ENCODE results near the gene CCNL2.
"Not testable (repeated sequence)": the region's sequence is repeated elsewhere in the genome, so short reads cannot be mapped to it uniquely, and the experiment has no call there.

CCNL2 gene

DNA sequence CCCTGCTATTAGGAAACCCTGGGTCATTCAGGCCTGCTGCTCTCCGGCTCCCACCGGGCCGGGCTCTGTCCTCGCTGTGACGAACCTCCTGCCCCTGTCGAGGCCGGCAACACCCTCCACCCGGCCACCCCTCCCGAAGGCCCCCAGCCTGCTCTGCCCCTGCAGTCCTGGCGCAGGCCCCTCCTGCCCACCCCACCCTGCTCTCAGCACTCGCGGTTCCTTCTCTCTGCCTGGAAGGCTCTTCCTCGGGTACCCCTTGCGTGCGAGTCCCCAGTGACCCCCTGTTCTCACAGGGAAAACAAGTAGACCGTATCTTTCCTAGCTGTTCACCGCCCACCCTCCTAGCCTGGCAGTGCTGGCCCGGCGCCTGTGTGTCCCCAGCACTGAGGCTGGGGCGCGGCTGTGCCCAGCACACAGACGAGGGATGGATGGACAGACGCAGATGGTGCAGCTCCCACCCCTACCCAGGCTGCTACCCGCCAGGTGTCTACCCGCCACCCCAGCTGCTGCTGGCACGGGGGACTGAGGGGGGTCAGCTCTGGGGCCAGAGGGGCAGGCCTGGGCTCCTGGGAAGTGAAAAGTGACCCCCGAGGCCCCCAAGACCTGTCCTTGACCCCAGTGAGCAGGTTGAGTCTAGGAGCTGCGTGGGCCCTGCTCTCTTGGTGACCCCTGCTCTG is 33.3 kb upstream of the CCNL2 start:
- no peak for DNase-seq

DNA sequence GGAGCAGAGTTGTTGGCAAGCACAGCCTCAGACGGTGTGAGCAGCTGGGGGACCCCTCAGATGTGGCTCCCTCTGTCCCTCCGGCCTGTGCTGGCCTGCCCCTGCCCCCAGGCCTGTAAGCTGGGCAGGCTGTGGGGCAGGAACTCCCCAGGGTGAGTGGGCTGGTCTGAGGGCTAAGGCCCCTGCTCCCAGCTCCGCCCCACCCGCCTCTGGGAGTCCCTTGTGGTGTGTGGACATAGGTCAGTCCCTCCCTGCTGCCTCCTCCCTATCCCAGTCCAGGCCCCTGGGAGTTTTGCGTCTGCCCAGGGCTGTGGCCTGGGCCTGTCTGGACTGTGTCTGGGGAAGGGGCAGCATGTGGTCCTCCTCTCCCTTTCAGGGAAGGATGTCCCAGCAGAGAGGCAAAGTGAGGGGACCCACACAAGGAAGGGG is 32.7 kb upstream of the CCNL2 start:
- DNase-seq, result no peak

DNA sequence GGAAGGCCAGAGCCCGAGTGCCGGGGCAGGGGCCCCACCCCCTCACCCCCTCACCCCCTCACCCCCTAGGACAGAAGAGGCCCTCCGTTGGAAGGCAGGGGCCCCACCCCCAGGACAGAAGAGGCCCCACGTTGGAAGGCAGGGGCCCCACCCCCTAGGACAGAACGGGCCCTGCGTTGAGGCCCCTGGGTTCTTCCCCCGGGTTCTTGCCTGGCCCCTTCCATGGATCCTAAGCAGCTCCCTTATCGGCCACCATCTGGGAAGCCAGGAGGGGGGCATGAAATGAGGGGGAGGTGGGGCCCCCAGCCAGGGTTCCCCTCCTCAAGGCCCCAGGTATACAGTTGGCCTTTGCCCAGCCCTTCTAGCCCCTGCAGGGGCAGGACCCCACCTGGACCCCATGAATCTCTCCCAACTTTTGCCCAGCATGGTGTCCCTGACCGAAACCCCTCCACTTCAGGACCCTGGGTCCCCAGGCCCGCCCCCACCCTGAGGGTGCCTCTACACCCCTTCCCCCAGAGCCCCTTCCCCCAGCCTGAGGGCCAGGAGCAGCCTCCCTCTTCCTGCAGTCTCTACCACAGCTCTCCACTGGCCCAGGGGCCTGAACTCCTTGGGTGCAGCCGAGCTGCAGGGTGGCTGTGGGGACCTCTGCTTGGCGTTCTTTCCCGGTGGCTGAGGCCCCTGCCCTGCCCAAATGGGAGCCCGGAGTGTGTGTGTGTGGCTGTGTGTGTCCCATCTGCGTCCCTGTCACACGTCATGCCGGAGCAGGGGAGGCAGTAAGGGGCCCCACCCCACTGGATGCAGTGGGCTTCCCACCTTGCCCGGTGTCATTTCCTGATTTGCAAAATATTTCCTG is 32.1 kb upstream of the CCNL2 start:
- no peak for DNase-seq

DNA sequence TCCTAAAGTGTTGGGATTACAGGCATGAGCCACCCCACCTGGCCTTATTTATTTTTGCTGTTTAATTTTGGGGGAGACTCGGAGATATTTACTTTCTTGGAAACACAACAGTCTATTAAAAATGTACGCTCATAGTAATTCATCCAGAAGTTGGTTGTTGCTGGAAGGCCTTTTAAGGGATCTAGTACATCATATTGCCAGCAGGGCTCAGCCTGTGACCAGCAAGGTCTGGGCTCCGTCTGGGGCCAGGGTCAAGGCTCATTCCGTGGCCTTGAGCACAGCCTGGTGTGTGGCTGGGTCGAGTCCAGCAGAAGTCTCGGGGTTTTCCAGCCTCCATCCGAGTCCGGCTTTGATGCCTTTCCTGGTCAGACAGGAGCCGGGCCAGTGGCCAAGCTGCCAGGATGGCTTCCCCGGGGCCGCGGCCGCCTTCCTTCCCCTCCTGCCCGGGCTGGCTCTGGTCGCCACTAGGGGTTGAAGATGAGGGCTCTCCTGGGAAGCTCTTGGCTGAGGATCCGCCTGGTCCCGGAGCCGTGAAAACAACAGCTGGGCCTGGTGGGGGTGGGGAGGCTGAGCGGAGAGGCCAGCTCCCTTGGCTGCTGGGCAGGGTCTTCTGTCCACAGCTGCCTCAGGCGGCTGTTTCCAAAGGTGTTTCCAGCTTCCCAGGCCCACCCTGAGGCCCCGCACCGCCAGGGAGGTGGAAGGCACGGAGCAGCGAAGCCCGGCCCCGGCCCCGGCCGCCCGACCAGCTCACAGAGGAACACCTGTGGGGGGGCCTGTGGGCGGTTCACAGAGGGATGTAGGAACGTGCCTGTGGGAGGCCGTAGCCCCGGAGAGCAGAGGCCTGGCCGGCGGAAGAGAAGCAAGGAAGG is 31.2 kb upstream of the CCNL2 start:
- DNase-seq, result peak; percentile 66

DNA sequence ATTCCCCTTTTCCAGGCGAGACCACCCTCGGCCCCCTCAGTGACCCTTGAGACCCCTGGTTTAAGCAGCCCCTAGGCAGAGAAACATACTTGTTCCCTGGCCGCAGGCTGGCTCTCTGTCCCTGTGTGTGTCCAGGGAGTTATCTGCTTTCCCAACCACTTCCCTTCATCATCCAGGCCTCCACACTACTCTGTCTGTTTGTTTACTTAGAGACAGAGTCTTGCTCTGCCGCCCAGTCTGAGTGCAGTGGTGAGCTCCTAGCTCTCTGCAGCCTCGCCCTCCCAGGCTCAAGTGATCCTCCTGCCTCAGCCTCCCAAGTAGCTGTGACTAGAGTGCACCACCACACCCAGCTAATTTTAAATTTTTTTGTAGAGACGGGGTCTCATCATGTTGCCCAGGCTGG is 30.5 kb upstream of the CCNL2 start:
- no peak for DNase-seq

DNA sequence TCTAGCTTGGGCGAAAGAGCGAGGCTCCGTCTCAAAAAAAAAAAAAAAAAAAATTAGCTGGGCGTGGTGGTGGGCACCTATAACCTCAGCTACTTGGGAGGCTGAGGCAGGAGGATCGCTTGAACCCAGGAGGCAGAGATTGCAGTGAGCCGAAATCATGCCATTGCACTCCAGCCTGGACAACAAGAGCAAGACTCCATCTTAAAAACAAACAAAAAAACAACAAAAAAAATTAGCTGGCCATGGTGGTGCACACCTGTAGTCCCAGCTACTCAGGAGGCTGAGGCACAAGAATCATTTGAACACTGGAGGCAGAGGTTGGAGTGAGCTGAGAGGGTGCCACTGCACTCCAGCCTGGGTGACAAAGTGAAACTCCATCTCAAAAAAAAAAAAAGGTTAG is 29.8 kb upstream of the CCNL2 start:
- not testable (repeated sequence) for DNase-seq

DNA sequence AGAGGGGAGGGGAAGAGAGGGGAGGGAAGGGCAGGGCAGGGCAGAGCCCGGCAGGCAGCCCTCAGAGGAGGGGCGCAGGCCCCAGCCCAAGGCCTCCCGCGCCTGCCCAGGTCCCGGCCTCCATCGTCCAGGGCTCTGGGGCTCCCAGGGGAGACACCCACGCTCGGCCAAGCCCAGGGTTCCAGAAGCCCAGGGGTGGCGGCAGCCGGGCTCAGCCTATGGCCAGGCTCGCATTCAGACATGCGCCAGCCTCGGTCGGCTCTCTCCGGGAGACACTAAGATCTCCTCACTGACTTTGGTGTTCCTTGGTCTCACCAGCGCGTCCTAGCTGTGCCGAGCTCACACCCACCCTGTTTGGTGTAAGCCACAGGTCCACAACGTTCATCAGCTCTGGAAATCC is 29.0 kb upstream of the CCNL2 start:
- DNase-seq, result no peak

DNA sequence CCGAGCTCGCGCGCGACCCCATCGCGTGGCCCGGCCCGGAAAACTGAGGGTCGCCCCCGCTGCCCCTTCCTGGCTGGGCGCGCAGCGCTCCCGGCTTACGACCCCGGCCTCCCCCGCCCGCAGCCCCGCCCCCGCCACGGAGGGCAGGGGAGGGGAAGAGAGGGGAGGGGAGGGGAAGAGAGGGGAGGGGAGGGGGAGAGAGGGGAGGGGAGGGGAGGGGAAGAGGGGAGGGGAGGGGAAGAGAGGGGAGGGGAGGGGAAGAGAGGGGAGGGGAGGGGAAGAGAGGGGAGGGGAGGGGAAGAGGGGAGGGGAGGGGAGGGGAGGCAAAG is 28.6 kb upstream of the CCNL2 start:
- no peak for DNase-seq

DNA sequence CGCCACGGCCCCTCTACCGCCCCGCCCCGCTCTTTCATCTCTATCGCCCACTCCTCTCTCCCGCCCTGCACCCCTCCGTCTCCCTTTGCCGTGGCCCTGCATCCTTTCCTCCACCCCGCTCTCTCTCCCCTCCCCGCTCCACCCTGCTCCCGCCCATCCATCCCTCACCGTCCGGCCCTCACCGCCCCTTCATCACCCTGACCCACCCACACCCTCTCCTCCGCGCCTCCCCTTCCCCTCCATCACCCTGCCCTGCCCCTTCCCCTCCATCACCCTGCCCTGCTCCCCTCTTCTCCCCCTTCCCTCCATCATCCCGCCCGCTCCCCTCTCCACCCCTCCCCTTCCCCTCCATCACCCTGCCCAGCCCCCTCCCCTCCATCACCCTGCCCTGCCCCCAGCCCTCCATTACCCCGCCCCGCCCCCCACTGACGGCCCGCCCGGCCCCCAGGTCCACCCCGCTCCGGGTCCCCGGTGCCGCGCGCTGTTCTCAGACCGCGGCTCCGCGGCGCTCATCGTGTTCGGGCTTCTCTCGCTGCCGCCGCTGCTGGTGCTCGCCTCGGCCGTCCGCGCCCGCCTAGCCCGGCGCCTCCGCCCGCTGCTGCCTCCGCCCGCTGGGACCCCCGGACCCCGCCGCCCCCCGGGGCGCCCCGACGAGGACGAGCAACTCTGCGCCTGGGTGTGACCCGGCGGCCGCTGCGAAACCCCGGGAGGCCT is 28.1 kb upstream of the CCNL2 start:
- no peak for DNase-seq

DNA sequence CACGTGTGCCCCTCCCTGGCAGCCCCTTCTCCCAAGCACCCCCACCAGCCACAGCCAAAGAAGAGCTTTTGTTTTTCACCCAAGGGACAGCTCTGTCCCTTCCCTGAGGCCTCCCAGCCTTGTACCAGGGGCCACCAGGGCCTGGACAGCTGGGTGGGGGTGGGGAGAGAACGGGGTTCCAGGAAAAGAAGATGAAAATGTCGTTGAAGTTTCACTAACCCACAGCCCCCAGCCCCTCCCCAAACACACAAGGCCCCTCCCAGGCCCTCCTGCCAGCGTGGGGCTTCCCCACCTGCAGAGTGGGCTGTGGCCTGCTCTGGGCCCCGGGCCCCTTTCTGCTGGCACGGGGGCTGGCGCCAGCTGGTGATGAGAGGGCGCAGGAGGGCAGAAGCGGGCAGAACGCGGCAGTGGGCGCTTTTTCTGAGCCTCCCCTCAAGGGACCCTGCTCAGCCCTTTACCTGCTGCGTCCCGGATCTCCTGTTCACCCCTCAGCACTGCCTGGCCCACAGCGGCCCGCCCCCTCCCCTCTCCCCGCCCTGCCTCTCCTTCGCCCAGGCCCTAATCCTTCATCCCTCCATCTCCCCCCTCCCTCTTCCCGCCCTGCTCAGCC is 27.5 kb upstream of the CCNL2 start:
- DNase-seq, result no peak

DNA sequence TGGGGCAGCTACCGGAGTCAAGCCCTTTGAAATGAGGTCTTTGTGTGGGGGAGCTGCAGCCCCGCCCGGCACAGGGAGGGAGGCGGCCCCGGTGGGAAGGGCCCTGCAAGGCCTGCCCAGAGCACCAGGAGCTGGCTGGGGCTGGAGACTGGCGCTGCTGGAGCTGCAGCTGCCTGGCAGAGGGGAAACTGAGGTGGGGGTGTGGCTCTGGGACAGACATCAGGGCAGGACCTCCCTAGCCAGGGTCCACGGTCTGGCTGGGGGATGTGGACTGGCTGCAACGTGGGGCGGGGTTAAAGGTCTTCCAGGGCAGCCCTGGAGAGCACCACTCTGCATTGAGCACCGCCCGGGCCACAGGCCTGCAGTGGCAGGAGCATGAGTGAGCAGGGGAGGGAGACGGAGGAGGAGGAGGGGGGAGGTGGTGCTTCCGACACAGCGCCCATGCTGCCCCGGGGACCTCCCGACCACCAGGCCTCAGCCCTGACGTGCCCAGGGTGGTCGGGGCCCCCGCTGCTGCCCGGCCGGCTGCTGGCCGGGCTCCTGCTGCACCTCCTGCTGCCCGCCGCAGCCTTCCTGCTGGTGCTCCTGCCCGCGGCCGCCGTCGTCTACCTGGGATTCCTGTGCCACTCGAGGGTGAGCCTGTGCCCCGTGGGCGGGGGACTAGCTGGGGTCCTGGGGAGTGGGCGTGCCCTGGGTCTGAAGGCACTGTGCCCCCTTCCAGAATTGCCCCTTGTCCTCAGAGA is 26.8 kb upstream of the CCNL2 start:
- no peak for DNase-seq

DNA sequence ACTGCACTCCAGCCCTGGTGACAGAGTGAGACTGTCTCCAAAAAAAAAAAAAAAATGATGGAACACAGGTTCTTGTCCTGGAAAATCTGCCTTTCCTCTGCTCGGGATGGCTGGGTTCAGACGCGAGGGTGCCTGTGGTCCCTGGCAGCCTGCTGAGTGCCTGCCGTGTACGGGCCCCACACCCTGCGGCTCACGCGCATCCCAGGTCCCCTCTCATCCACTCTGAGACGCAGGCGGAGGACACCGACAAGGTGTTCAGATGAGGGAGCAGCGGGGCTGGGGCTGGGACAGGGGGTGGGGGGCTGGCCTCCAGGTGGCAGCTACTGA is 26.3 kb upstream of the CCNL2 start:
- no peak for DNase-seq

DNA sequence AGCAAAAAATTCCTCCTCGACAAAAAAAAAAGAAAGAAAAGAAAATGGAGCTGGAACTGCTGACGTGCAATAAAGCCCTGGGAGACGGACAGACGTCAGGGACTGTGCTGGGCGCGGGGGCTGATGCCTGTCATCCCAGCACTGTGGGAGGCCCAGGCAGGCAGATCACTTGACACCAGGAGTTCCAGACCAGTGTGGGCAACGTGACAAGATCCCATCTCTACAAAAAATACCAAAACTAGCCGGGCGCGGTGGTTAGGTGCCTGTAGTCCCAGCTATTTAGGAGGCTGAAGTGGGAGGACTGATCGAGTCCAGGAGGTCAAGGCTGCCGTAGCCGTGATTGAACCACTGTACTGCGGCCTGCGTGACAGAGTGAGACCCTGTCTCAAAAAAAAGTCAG is 25.6 kb upstream of the CCNL2 start:
- DNase-seq, result no peak

DNA sequence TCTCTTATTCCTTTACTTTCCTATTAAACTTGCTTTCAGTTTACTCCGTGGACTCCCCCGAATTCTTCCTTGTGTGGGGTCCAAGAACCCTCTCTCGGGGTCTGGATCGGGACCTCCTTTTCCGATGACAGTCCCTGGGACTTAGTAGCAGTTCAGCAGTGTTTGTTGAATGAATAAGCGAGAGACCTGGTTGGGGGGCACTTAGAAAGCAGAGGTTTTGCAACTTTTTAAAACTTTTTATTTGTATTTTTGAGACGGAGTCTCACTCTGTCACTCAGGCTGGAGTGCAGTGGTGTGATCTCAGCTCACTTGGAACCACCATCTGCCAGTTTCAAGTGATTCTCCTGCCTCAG is 24.1 kb upstream of the CCNL2 start:
- no peak for DNase-seq

DNA sequence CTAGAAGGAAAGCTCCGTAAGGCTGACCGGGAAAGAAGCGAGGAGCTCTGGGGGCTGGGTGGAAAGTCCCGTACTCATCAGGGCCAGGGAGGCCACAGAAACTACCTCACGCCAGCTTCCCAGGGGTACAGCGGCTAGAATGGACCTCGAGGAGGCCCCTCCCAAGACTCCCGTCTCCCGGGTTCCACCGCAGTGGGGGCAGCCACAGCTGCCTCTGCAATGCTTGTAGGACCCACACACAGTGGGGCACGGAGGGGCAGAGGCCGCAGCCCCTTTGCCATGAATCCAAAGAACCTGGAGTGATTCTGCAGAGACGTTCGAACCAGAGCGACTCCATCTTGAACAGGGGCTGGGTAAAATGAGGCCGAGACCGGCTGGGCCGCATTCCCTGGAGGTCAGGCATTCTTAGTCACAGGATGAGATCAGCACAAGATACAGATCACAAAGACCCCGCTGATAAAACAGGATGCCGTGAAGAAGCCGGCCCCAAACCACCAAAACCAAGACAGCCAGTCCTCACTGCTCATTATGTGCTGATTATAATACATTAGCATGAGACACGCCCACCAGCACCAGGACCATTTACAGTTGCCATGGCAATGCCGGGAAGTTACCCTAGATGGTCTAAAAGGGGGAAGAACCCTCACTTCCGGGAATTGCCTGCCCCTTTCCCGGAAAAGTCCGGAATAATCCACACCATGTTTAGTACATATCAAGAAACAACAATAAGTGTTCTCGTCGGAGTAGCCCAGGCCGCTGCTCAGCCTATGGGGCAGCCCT is 23.5 kb upstream of the CCNL2 start:
- no peak for DNase-seq

DNA sequence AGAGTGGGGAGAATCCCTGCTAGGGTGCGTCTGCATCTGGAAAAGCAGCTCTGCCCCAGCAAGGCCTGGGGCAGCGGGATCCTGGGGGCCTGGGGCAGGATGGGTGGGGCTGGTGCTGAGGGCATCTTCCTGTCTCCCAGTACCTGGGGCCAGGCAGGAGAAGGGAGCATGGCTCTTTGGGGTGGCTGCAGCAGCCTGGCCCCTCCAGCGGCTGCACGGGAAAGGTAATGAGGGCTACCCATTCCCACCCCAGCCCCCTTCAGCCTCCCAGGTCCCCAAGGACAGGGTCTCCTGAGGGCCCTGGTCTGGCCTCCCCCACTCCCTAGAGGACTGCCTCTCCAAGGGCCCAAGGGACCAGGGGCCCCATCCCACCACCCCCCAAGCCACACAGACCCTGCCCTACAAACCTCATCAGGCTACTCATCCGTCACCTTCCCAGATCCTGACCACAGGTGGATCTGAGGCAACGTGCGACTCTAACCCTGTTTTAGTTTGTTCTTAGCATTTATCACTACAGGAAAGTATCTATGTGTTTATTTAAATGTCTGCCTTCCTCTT is 22.9 kb upstream of the CCNL2 start:
- DNase-seq, result no peak

DNA sequence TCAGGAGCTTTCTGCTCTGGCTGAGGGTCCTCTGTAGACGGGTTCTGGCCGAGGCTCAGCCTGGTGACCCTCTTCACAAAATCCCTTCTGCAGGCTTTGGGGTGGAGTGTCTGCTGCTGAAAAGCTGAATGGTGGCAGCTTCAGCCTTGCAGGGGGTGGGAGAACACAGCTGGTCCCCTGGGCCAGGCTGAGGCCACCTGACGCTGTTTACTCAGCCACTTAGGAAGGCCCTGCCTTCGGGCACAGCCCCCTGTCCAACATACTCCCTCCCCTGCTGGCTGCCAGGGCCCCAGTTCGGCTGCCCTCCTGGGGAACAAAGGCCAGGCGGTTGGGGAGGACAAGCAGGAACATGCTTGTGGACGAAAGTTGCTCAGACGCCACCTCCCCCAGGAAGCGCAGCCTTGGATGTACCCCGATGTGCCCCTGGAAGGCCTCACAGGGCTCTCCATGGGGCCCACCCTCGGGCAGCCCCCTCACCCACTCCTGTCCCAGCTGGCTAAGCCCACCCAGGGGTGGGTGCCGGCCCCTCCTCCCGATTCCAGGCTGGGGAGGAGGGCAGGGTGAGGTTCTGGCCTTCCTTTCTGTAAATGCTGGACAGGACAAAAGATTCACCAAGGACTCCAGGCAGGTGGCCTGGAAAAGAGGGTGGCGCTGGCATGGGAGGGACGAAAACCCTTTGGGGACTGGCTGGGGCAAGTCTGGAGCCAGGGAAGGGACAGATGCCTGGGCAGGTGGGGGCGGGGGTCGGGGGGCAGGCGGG is 22.2 kb upstream of the CCNL2 start, which contains the start of gene ANKRD65:
TSS of gene ANKRD65 (minus strand) at position 130 of the 760 bp plus-strand sequence. CDS start 271 bp downstream, outside the sequence.
- DNase-seq, result no peak

DNA sequence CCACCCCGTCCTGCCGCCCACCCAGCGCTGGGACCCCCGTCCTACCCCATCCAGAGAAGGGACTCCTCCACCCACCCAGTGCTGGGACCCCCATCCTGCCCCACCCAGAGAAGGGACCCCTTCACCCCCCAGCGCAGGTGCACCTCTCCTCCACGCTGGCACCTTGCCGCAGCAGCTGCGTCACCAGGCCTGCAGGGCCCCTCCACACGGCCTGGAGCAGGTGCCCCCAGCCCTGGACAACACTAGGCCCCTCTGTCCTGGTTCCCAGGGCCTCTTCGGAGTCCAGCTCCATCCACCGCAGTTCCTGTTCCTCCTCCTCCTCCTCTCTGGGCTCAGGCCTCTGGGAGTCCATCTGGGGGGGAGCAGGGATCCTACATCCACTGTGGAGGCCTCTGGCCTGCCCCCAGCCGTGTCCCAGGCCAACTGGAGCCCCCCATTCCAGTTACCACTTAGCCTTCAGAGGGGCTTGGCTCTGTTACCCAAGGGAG is 21.6 kb upstream of the CCNL2 start:
- no peak for DNase-seq

DNA sequence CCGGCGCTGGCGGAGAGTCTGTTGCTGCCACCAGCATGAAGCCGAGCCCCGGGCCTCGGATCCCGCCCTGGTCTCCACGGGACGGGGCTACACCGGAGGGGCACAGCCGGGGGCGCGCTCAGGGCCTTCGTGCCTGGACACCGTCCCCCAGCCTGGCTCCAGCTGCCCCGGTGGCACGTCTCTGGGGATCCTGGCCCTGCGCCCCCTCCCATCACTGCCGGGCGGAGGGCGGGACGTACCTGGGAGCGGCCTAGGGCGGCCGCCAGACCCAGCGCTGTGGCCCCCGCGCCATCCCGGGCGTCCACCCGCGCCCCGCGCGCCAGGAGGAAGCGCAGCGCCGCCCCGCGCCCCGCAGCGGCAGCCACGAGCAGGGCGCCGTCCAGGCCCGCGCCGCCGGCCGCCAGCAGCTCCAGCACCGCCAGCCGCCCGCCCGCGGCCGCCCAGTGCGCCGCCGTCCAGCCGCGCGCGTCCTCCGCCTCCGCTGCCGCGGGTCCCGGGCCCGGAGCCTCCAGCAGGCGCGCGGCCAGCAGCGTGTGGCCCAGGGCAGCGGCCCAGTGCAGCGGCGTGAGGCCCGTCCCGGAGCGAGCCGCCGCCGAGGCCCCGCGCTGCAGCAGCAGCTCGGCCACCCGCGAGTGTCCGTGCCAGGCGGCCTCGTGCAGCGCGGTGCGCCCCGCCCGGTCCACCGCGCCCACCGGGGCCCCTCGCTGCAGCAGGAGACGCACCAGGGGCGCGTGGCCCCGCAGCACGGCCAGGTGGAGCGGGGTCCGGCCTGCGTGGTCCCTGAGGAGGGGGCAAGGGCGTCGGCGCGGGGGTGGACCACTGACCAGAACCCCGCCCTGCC is 20.9 kb upstream of the CCNL2 start:
- no peak for DNase-seq

All from NCI-H446 treated with DMSO at 0.1 percent for 48 hours (cell line).